IMR-90 (cell line): ENCODE results near the gene EVL. TPM values are rescaled to one million over a fixed set of nuclear protein-coding genes. Genes with fewer than 3 reads are reported as not detected.

Source experiments
- ATAC-seq: fragments of 200-7000 bp; cut with Tn5 transposase; 2 replicates; pipeline ENCODE4 v1.9.1; 2020; ENCODE audit warnings: low read depth, mild to moderate bottlenecking, moderate library complexity
- BruUV-seq: library from RNA; stranded (reverse); fragments of 400-500 nt; replicated peaks from 2 replicates; lab custom pipeline; 2021; lab: Mats Ljungman, UMichigan
- CTCF ChIA-PET: fragments of 300-600 bp; formaldehyde crosslinking; extraction: SDS; loops from one replicate; lab custom pipeline; 2021; ENCODE audit warnings: antibody characterized with exemption; lab: Yijun Ruan, JAX
- POLR2A ChIA-PET: fragments of 300-600 bp; sonication (Branson Sonifier 250); formaldehyde crosslinking; loops from one replicate; lab custom pipeline; 2022; ENCODE audit warnings: antibody characterized with exemption; ENCODE audit not compliant: unreplicated experiment; lab: Charles Lee
- DNase-seq: peaks from one replicate; pipeline ENCODE4 v3.0.0; 2013
- H2AFZ ChIP-seq: replicated peaks from 2 replicates; pipeline ENCODE3; 2013; ENCODE audit warnings: low read length, mild to moderate bottlenecking; ENCODE audit not compliant: poor library complexity
- H2AK5ac ChIP-seq: 2 replicates; pipeline ENCODE4 v1.6.1; 2013; ENCODE audit warnings: low read depth, low read length, inconsistent platforms
- H2AK9ac ChIP-seq: replicated peaks from 2 replicates; pipeline ENCODE3; 2013; ENCODE audit warnings: mild to moderate bottlenecking, low read depth, low read length, moderate library complexity; ENCODE audit not compliant: poor library complexity
- H2BK120ac ChIP-seq: 2 replicates; pipeline ENCODE4 v1.6.1; 2013; ENCODE audit warnings: low read depth, low read length, inconsistent platforms
- H2BK15ac ChIP-seq: 3 replicates; pipeline ENCODE4 v1.6.1; 2013; ENCODE audit warnings: low read depth, low read length, inconsistent platforms
- H2BK20ac ChIP-seq: 2 replicates; pipeline ENCODE4 v1.6.1; 2013; ENCODE audit warnings: low read depth, mild to moderate bottlenecking, inconsistent platforms, low read length, moderate library complexity
- H2BK5ac ChIP-seq: 2 replicates; pipeline ENCODE4 v1.6.1; 2013; ENCODE audit warnings: mild to moderate bottlenecking, low read depth, low read length, inconsistent platforms; ENCODE audit not compliant: poor library complexity, severe bottlenecking
- H3K14ac ChIP-seq: replicated peaks from 2 replicates; pipeline ENCODE4 v1.6.1; 2013; ENCODE audit warnings: low read depth, low read length, inconsistent platforms
- H3K18ac ChIP-seq: 2 replicates; pipeline ENCODE4 v1.6.1; 2013; ENCODE audit warnings: low read depth, low read length, control low read depth
- H3K23ac ChIP-seq: 2 replicates; pipeline ENCODE4 v1.6.1; 2013; ENCODE audit warnings: low read depth, low read length, inconsistent platforms
- H3K27ac ChIP-seq: 2 replicates; pipeline ENCODE4 v1.5.1; 2013; ENCODE audit warnings: mild to moderate bottlenecking, control low read depth, low read length; ENCODE audit not compliant: insufficient read depth
- H3K27me3 ChIP-seq: 2 replicates; pipeline ENCODE4 v1.6.1; 2013; ENCODE audit warnings: low read length; ENCODE audit not compliant: control insufficient read depth, insufficient read depth
- H3K36me3 ChIP-seq: 2 replicates; pipeline ENCODE4 v1.6.1; 2013; ENCODE audit warnings: low read length, mixed read lengths; ENCODE audit not compliant: control insufficient read depth, insufficient read depth
- H3K4ac ChIP-seq: 2 replicates; pipeline ENCODE4 v1.6.1; 2013; ENCODE audit warnings: low read depth, low read length, inconsistent platforms
- H3K4me1 ChIP-seq: 2 replicates; pipeline ENCODE4 v1.6.1; 2013; ENCODE audit warnings: low read length, mixed read lengths; ENCODE audit not compliant: control insufficient read depth, insufficient read depth
- H3K4me2 ChIP-seq: 2 replicates; pipeline ENCODE4 v1.6.1; 2013; ENCODE audit warnings: low read depth, mild to moderate bottlenecking, control low read depth, low read length, moderate library complexity
- H3K4me3 ChIP-seq: 2 replicates; pipeline ENCODE4 v1.5.1; 2013; ENCODE audit warnings: low read depth, mild to moderate bottlenecking, control low read depth, low read length, moderate library complexity; ENCODE audit not compliant: insufficient read depth
- H3K56ac ChIP-seq: 2 replicates; pipeline ENCODE4 v1.6.1; 2013; ENCODE audit warnings: low read length, inconsistent platforms; ENCODE audit not compliant: insufficient read depth; ENCODE audit errors: extremely low read depth
- H3K79me1 ChIP-seq, 2 experiments: 2 replicates each; pipeline ENCODE4 v1.6.1; 2013; ENCODE audit warnings: low read length in 2 of 2, inconsistent platforms in 1 of 2, low read depth in 1 of 2
- H3K9ac ChIP-seq: 2 replicates; pipeline ENCODE4 v1.6.1; 2013; ENCODE audit warnings: low read depth, low read length, control low read depth
- H3K9me1 ChIP-seq: 2 replicates; pipeline ENCODE4 v1.6.1; 2013; ENCODE audit warnings: low read length, inconsistent platforms; ENCODE audit not compliant: insufficient read depth
- H3K9me3 ChIP-seq: 2 replicates; pipeline ENCODE4 v1.6.1; 2013; ENCODE audit warnings: low read length; ENCODE audit not compliant: control insufficient read depth, insufficient read depth
- H4K20me1 ChIP-seq: 2 replicates; pipeline ENCODE4 v1.6.1; 2013; ENCODE audit warnings: low read length, inconsistent platforms; ENCODE audit not compliant: insufficient read depth
- H4K5ac ChIP-seq: 2 replicates; pipeline ENCODE4 v1.6.1; 2013; ENCODE audit warnings: mild to moderate bottlenecking, low read depth, low read length, control low read depth
- H4K8ac ChIP-seq, 2 experiments: 2 replicates each; pipeline ENCODE4 v1.6.1; 2013; ENCODE audit warnings: low read depth in 2 of 2, low read length in 2 of 2, control low read depth in 1 of 2, inconsistent platforms in 1 of 2
- H4K91ac ChIP-seq: 2 replicates; pipeline ENCODE4 v1.6.1; 2013; ENCODE audit warnings: low read depth, low read length, inconsistent platforms; ENCODE audit not compliant: insufficient read depth
- MXI1 ChIP-seq: IDR thresholded peaks from 2 replicates; pipeline ENCODE4 v1.6.1; 2012; ENCODE audit warnings: low read depth, mild to moderate bottlenecking, low read length, moderate library complexity, borderline replicate concordance
- WGBS, 2 experiments: methylation state at CpG; one replicate each; pipeline versions ENCODE4 v1.1.5 to v1.1.7; 2013; ENCODE audit warnings: missing lambda C conversion rate in 2 of 2; ENCODE audit not compliant: insufficient read length in 1 of 2; ENCODE audit errors: extremely low coverage in 2 of 2; 5-methylcytosine and 5-hydroxymethylcytosine counted together
- dilution Hi-C: fragments of 300-500 bp; cut with HindIII; formaldehyde crosslinking; loops from one replicate; pipeline ENCODE4 v1.14.3; 2018; ENCODE audit warnings: low sequenced_read_pairs; ENCODE audit not compliant: unreplicated experiment
- in situ Hi-C: fragments of 300-500 bp; cut with MboI; formaldehyde crosslinking; loops from 3 replicates; pipeline ENCODE4 v1.14.3; 2019; ENCODE audit warnings: low sequenced_read_pairs, inconsistent platforms, mixed read lengths
- intact Hi-C: fragments of 100-400 bp; cut with micrococcal nuclease; formaldehyde crosslinking; loops from 2 replicates; pipeline ENCODE4 v1.10.0; 2022
- polyA plus RNA-seq, 3 experiments: library from polyadenylated mRNA; depleted of rRNA; stranded (reverse); fragments of >200 nt; gene quantifications; 2 replicates each; pipeline ENCODE4 v1.2.3, GENCODE V29; 2012; ENCODE audit warnings: low replicate concordance in 1 of 3
- total RNA-seq: library from RNA; depleted of rRNA; stranded (reverse); fragments of >200 nt; gene quantifications from 2 replicates; pipeline ENCODE4 v1.2.3, GENCODE V29; 2012

EVL gene
- total and polyA plus RNA-seq, 2 of the 4 experiments (the other 2 are of a cell fraction): 7.2 to 36.5 TPM

- Histone ChIP-seq H3K4ac (no peak overlapping the region), H3K9ac (no peak overlapping the region)
- CTCF ChIA-PET: no interaction called here
Measured at GRCh38 chr14:100079726-100080005, 14.4 kb downstream of the EVL start.

More at GRCh38 chr14:100079726-100080005, 14.4 kb downstream of the EVL start:
- Histone ChIP-seq H3K4me2 (no peak overlapping the region), H4K5ac (no peak overlapping the region), H2BK5ac (no peak overlapping the region), H3K18ac (no peak overlapping the region), H3K9me1 (peaks cover 3% of the 10 kb centered on the region; the same call in 1 of the 2 replicates), H2BK15ac (no peak overlapping the region), H2BK20ac (no peak overlapping the region), H3K23ac (no peak overlapping the region), H2AFZ (no peak overlapping the region), H3K27me3 (no peaks in the 10 kb centered on the region), H3K4me3 (no peak overlapping the region), H3K79me1 (peaks cover 9 to 17% of the 10 kb centered on the region in 2 experiments; a peak in 2 of 4 replicates), H4K8ac (no peak overlapping the region), H4K91ac (no peak overlapping the region), H3K56ac (no peak overlapping the region), H4K20me1 (peaks cover 12% of the 10 kb centered on the region), H3K27ac (no peak overlapping the region), H3K36me3 (0 out of 2 replicates have a peak, but pooled peaks cover under 1% of the 10 kb centered on the region), H3K9me3 (no peaks in the 10 kb centered on the region), H2AK5ac (no peak overlapping the region), H3K14ac (no peak overlapping the region), H3K4me1 (peaks cover 8% of the 10 kb centered on the region; the same call in 1 of the 2 replicates), H2BK120ac (no peak overlapping the region), H2AK9ac (no peak overlapping the region)
- dilution Hi-C loops (no loop called here), intact Hi-C loops (no loop called here), in situ Hi-C loops (no loop called here)
- ATAC-seq (no peak), DNase-seq (no peak)
- WGBS, 2 experiments: 68% methylated on average over 3 of the region's 5 CpGs; no CpG with 5 or more reads in 1 of the 2 experiments
- TF ChIP-seq MXI1: no peak
- POLR2A ChIA-PET: no interaction called here
- no TSS peak for BruUV-seq
